DND-41 (cell line): ENCODE measurements around the gene MCTP1.

Experiments used
- ATAC-seq: fragments of 200-7000 bp; cut with Tn5 transposase; 3 replicates; pipeline ENCODE4 v1.9.1; 2021; ENCODE audit warnings: low read depth; ENCODE audit not compliant: insufficient read depth
- DNase-seq: peaks from one replicate; pipeline ENCODE4 v3.0.0-alpha.2; 2020
- H2AFZ ChIP-seq: 2 replicates; pipeline ENCODE4 v1.6.0; 2012; ENCODE audit warnings: low read depth, low read length
- H3K27ac ChIP-seq: 2 replicates; pipeline ENCODE4 v1.5.1; 2012; ENCODE audit warnings: low read length, inconsistent platforms
- H3K27me3 ChIP-seq: fragments of 200-600 bp; sonication (generic); 2 replicates; pipeline ENCODE4 v1.6.0; 2012; ENCODE audit warnings: low read length, mild to moderate bottlenecking, inconsistent platforms; ENCODE audit not compliant: insufficient read depth, poor library complexity
- H3K36me3 ChIP-seq: 2 replicates; pipeline ENCODE4 v1.5.1; 2012; ENCODE audit warnings: low read length, inconsistent platforms; ENCODE audit not compliant: insufficient read depth
- H3K4me1 ChIP-seq: 2 replicates; pipeline ENCODE4 v1.5.1; 2012; ENCODE audit warnings: mild to moderate bottlenecking, low read length; ENCODE audit not compliant: insufficient read depth
- H3K4me2 ChIP-seq: 2 replicates; pipeline ENCODE4 v1.6.0; 2012; ENCODE audit warnings: mild to moderate bottlenecking, moderate library complexity, low read length, inconsistent platforms; ENCODE audit not compliant: insufficient read depth
- H3K4me3 ChIP-seq, 2 experiments: fragments of 200-600 bp in 1 of 2; shearing (Covaris generic) in 1 of 2; 2 replicates each; pipeline ENCODE4 v1.5.1; 2012 to 2016; ENCODE audit warnings: inconsistent platforms in 2 of 2, low read length in 2 of 2, mild to moderate bottlenecking in 2 of 2, low read depth in 1 of 2, moderate library complexity in 1 of 2
- H3K79me2 ChIP-seq: 2 replicates; pipeline ENCODE4 v1.6.0; 2012; ENCODE audit warnings: low read length, inconsistent platforms; ENCODE audit not compliant: insufficient read depth
- H3K9ac ChIP-seq: 2 replicates; pipeline ENCODE4 v1.6.0; 2012; ENCODE audit warnings: low read depth, mild to moderate bottlenecking, inconsistent platforms, low read length, moderate library complexity
- H3K9me3 ChIP-seq: 2 replicates; pipeline ENCODE4 v1.5.1; 2012; ENCODE audit warnings: low read length, moderate library complexity, mild to moderate bottlenecking, inconsistent platforms; ENCODE audit not compliant: insufficient read depth, severe bottlenecking
- H4K20me1 ChIP-seq: 2 replicates; pipeline ENCODE4 v1.6.0; 2012; ENCODE audit warnings: low read length; ENCODE audit not compliant: insufficient read depth
- EZH2 ChIP-seq: IDR thresholded peaks from 3 replicates; pipeline ENCODE4 v1.6.1; 2012; ENCODE audit warnings: borderline replicate concordance, low read depth, mild to moderate bottlenecking, moderate library complexity, low read length, inconsistent platforms; ENCODE audit not compliant: severe bottlenecking
- TF ChIP-seq, protein P1 (sequence below): IDR thresholded peaks from 2 replicates; pipeline ENCODE4 v1.5.1; 2012; ENCODE audit warnings: borderline replicate concordance, low read length, moderate library complexity, mild to moderate bottlenecking; ENCODE audit not compliant: poor library complexity, severe bottlenecking; ENCODE audit errors: extremely low read depth

The MCTP1 gene

DNA sequence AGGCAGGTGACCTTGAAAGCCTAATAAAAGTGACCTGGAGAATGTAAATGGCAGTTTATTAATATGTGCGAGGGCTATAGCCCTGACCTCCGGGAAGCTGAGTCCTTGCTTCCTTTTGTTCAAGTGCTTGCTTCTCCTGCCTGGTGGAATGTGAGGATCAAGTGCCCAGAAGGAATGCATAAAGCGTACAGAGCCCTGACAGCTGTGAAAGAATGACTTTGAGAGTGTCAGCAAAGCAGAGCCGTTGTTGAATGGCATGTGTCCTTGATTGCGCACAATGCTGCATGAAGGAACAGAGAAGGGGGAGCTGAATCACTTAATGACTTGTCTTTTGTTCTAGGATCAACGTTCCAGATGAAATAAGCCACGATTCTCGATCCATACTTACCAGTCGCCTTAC is 533.4 kb downstream of the MCTP1 start:
- TF ChIP-seq EZH2: no peak
- TF ChIP-seq, protein P1, sequence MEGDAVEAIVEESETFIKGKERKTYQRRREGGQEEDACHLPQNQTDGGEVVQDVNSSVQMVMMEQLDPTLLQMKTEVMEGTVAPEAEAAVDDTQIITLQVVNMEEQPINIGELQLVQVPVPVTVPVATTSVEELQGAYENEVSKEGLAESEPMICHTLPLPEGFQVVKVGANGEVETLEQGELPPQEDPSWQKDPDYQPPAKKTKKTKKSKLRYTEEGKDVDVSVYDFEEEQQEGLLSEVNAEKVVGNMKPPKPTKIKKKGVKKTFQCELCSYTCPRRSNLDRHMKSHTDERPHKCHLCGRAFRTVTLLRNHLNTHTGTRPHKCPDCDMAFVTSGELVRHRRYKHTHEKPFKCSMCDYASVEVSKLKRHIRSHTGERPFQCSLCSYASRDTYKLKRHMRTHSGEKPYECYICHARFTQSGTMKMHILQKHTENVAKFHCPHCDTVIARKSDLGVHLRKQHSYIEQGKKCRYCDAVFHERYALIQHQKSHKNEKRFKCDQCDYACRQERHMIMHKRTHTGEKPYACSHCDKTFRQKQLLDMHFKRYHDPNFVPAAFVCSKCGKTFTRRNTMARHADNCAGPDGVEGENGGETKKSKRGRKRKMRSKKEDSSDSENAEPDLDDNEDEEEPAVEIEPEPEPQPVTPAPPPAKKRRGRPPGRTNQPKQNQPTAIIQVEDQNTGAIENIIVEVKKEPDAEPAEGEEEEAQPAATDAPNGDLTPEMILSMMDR: no peak
- H3K79me2 ChIP-seq: no peaks in the 10 kb centered on the region
- no peak overlapping the region for H3K27ac ChIP-seq
- no peaks in the 10 kb centered on the region for H3K27me3 ChIP-seq
- DNase-seq (no peak), ATAC-seq (no peak)
- no peak overlapping the region for H3K4me3 ChIP-seq
- no peak overlapping the region for H3K9ac ChIP-seq
- no peak overlapping the region for H2AFZ ChIP-seq
- H3K9me3 ChIP-seq: no peaks in the 10 kb centered on the region
- H4K20me1 ChIP-seq: no peaks in the 10 kb centered on the region
- no peak overlapping the region for H3K4me2 ChIP-seq
- H3K4me1 ChIP-seq: no peaks in the 10 kb centered on the region
- no peaks in the 10 kb centered on the region for H3K36me3 ChIP-seq

DNA sequence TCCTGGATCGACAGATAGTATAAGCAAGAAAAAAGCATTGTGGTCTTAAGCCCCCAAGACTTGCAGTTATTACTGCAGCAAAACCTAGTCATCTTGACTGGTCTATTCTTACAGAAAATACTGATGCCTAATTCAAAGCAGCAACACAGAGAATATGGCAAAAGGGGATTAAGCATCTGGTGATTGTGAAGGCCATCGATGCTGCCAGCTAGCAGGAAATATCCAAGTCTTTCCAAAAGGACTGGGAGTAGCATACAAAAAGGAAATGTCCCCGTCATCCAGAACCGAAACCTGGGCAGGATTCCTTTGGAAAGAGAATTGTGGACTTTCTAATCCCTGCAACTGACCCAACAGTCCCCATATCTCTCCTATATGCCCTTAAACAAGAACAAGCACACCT is 534.2 kb downstream of the MCTP1 start:
- DNase-seq: no peak
- Histone ChIP-seq H2AFZ (no peak overlapping the region), H4K20me1 (no peaks in the 10 kb centered on the region), H3K27ac (no peak overlapping the region), H3K36me3 (no peaks in the 10 kb centered on the region), H3K9me3 (no peaks in the 10 kb centered on the region), H3K27me3 (no peaks in the 10 kb centered on the region), H3K4me1 (no peaks in the 10 kb centered on the region), H3K4me2 (no peak overlapping the region), H3K79me2 (no peaks in the 10 kb centered on the region), H3K4me3 (no peak overlapping the region), H3K9ac (no peak overlapping the region)
- TF ChIP-seq, protein P1: no peak
- TF ChIP-seq EZH2: no peak
- no peak for ATAC-seq

GRCh38 chr5:94749042-94749441 is 535.9 kb downstream of the MCTP1 start:
- DNase-seq (no peak), ATAC-seq (no peak)
- Histone ChIP-seq H3K4me2 (no peak overlapping the region), H3K9me3 (no peaks in the 10 kb centered on the region), H3K4me1 (no peaks in the 10 kb centered on the region), H3K79me2 (no peaks in the 10 kb centered on the region), H3K4me3 (no peak overlapping the region), H3K9ac (no peak overlapping the region), H3K27me3 (no peaks in the 10 kb centered on the region), H3K36me3 (no peaks in the 10 kb centered on the region), H3K27ac (no peak overlapping the region), H2AFZ (no peak overlapping the region), H4K20me1 (no peaks in the 10 kb centered on the region)
- TF ChIP-seq, protein P1: no peak
- no peak for TF ChIP-seq EZH2

DNA sequence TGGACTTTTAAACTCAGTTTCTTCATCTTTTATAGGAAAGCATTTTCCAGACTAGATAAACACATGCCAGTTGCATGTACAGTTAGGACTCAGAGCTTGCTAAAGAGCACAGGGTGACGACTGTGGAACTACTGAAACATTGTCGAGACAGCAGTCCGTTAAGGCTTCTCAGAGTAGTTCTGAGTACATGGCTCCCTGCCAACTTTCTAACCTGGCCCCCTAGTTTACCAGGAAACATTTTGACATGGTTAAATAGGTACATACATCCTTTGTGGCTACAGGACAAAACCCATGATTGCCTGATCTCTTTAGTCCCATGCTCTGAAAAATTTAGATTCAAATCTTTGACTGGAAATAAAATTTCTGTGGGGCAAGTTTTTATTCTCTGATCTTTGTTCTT is 536.7 kb downstream of the MCTP1 start:
- H3K4me1 ChIP-seq: no peaks in the 10 kb centered on the region
- no peak overlapping the region for H3K4me3 ChIP-seq
- no peaks in the 10 kb centered on the region for H3K36me3 ChIP-seq
- H4K20me1 ChIP-seq: no peaks in the 10 kb centered on the region
- TF ChIP-seq, protein P1: no peak
- no peak for TF ChIP-seq EZH2
- H3K27me3 ChIP-seq: no peaks in the 10 kb centered on the region
- H3K4me2 ChIP-seq: no peak overlapping the region
- H3K79me2 ChIP-seq: no peaks in the 10 kb centered on the region
- no peak overlapping the region for H3K27ac ChIP-seq
- H3K9me3 ChIP-seq: no peaks in the 10 kb centered on the region
- no peak overlapping the region for H2AFZ ChIP-seq
- H3K9ac ChIP-seq: no peak overlapping the region
- ATAC-seq (no peak), DNase-seq (no peak)
